Colonic mucosa (tissue), 4 donors: ENCODE measurements around the gene OR2F1. TPM values are rescaled to one million over a fixed set of nuclear protein-coding genes. Genes with fewer than 3 reads are reported as not detected.
A peak's percentile ranks its signal among the peaks of the same experiment; 100 is the strongest.

Experiments
- DNase-seq: peaks from one replicate; pipeline ENCODE4 v3.0.0-alpha.2; 2020
- H3K27ac ChIP-seq: fragments of 200-600 bp; one replicate; pipeline ENCODE4 v1.8.0; 2021
- H3K27me3 ChIP-seq: fragments of 200-600 bp; one replicate; pipeline ENCODE4 v1.8.0; 2021
- H3K36me3 ChIP-seq: fragments of 200-600 bp; one replicate; pipeline ENCODE4 v1.8.0; 2021
- H3K4me1 ChIP-seq: fragments of 200-600 bp; one replicate; pipeline ENCODE4 v1.8.0; 2021; ENCODE audit warnings: mild to moderate bottlenecking
- H3K4me3 ChIP-seq: fragments of 200-600 bp; one replicate; pipeline ENCODE4 v1.8.0; 2021
- H3K9ac ChIP-seq, 2 donors: one replicate each; pipeline ENCODE4 v1.7.0; 2013; ENCODE audit warnings: control low read depth in 2 of 2, low read depth in 2 of 2, low read length in 2 of 2
- H3K9me3 ChIP-seq: fragments of 200-600 bp; one replicate; pipeline ENCODE4 v1.8.0; 2021
- CTCF ChIP-seq: fragments of 200-600 bp; IDR thresholded peaks from one replicate; pipeline ENCODE4 v1.8.0; 2022; ENCODE audit warnings: antibody characterized with exemption, mild to moderate bottlenecking
- intact Hi-C: fragments of 100-400 bp; cut with DNase I; formaldehyde crosslinking; loops from one replicate; pipeline ENCODE4 v1.14.1; 2022
- total RNA-seq, 2 donors: library from RNA; stranded (reverse); fragmentation: NEBNext Ultra II Directional in 1 of 2; extraction: Animal tissue kit (Norgen Biotek cat#: 25700) in 1 of 2; gene quantifications; one replicate each; pipeline ENCODE4 v1.2.1, GENCODE V29; 2021
- donor health status: healthy.
- donor health status: DM: no; HTN: no; CAD: no.
- donor health status: DM: no; HTN: no; CAD: no.

OR2F1 gene
- total RNA-seq, 2 donors from 2014 or later, result not detected

DNA sequence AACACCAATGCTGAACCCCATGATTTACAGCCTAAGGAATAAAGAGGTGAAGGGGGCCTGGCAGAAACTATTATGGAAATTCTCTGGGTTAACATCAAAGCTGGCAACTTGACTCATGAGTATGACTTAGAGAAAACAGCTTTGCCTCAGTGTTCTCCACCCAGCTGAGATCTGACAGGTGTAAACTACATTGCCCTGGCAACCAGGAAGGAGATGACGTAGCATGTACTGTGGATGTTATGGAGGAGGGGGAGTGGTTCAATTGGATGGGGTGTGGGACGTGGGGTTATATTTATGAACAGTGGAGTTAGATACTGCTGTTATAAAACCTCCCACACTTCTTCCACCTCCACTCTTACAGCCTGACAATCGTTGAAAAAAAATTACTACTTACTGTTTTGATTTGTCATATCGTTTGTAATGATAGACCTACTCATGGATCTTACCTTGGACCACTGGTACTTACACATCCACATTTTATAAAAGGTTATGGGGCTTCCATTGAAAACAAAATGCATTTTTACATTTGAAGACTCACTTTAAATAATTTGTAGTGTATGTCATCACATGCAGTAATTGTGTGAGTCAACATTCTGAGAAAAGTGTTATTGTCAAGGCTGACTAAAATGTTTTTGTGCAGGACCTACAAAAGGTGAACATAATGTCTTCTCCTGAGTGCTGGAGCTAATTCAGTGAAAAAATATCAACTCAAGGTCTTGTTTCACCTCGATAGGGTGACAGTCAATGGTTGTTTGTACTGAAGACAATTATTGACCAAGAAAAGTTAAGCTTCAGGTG is 6.4 kb downstream of the OR2F1 start:
- no peak overlapping the region for H3K4me3 ChIP-seq
- no peaks in the 10 kb centered on the region for H3K9me3 ChIP-seq
- DNase-seq, result no peak
- no peaks in the 10 kb centered on the region for H3K36me3 ChIP-seq
- H3K9ac ChIP-seq, result no peak overlapping the region
- no peak for TF ChIP-seq CTCF
- no peaks in the 10 kb centered on the region for H3K4me1 ChIP-seq
- no peaks in the 10 kb centered on the region for H3K27me3 ChIP-seq
- no peak overlapping the region for H3K27ac ChIP-seq
- intact Hi-C loops, result no loop called here

DNA sequence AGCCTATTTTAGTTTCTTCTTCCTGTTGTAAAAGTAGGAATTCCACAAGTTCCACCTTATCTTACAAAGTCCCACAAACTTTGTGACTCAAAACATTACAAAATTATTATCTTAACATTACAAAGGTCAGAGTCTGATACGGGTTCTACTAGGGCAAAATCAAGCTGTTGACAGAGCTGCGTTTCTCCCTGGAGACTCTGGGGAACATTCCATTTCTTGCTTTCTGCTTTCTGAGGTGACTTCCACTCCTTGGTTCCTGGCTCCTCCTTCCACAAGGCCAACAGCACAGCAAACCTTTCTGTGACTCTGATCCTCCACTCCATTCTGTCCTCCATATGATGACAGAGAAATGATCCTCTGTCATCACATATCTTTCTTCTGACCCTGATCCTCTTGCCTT is 10.6 kb downstream of the OR2F1 start:
- Histone ChIP-seq H3K27ac (no peak overlapping the region), H3K27me3 (no peaks in the 10 kb centered on the region), H3K9ac (no peak overlapping the region), H3K36me3 (no peaks in the 10 kb centered on the region), H3K4me3 (no peak overlapping the region), H3K4me1 (no peaks in the 10 kb centered on the region), H3K9me3 (no peaks in the 10 kb centered on the region)
- no peak for TF ChIP-seq CTCF
- intact Hi-C loops, result no loop called here
- no peak for DNase-seq

DNA sequence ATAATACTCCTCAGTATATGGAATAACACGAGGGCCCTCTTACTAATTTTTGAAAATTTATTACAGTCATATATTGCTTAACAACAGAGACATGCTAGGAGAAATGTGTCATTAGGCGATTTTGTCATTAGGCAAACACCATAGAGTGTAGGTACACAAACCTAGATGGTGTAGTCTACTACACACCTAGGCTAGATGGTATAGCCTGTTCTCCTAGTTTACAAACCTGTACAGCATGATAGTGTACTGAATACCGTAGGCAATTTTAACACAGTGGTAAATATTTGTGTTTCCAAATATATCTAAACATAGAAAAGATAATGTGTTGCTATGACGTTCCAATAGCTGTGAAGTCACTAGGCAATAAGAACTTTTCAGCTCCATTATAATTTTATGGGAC is 12.8 kb downstream of the OR2F1 start:
- no peak for DNase-seq
- TF ChIP-seq CTCF, result no peak
- no peaks in the 10 kb centered on the region for H3K9me3 ChIP-seq
- intact Hi-C loops, result no loop called here
- no peaks in the 10 kb centered on the region for H3K4me1 ChIP-seq
- no peak overlapping the region for H3K4me3 ChIP-seq
- H3K27ac ChIP-seq, result no peak overlapping the region
- H3K27me3 ChIP-seq, result no peaks in the 10 kb centered on the region
- no peaks in the 10 kb centered on the region for H3K36me3 ChIP-seq
- H3K9ac ChIP-seq, result no peak overlapping the region

GRCh38 chr7:143973870-143974416 is 19.3 kb downstream of the OR2F1 start:
- no peak for TF ChIP-seq CTCF
- Histone ChIP-seq H3K4me3 (no peak overlapping the region), H3K9me3 (no peaks in the 10 kb centered on the region), H3K27ac (no peak overlapping the region), H3K36me3 (no peaks in the 10 kb centered on the region), H3K27me3 (no peaks in the 10 kb centered on the region), H3K9ac (no peak overlapping the region), H3K4me1 (no peaks in the 10 kb centered on the region)
- intact Hi-C loops, result no loop called here
- DNase-seq, result no peak

DNA sequence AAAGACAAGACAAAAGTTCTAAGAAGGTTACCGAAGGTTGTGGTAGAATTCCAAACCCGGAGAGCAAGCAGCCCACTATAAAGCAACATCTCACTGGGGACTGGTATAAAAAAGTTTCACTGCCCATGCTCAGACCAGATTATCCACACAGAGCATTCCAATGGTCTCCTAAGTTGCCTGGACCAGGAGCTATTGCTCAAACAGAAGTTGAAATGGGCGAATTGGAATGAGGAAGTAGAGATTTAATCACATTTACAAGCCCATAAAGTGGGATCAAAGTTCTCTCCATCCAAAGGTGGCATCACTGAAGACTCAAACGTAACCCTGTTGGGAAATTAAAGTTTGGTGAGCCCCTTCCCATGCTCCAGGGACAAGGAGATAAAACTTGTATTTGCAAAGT is 19.8 kb downstream of the OR2F1 start:
- H3K4me3 ChIP-seq, result no peak overlapping the region
- peak; percentile 48 for DNase-seq
- intact Hi-C loops, result no loop called here
- H3K9ac ChIP-seq, result no peak overlapping the region
- H3K27ac ChIP-seq, result no peak overlapping the region
- H3K27me3 ChIP-seq, result no peaks in the 10 kb centered on the region
- no peaks in the 10 kb centered on the region for H3K9me3 ChIP-seq
- no peaks in the 10 kb centered on the region for H3K4me1 ChIP-seq
- H3K36me3 ChIP-seq, result no peaks in the 10 kb centered on the region
- no peak for TF ChIP-seq CTCF
